GM18502 (cell line): ENCODE results near the gene GPRASP2.

Experiments used
- ATAC-seq: cut with Tn5 transposase; IDR thresholded peaks from one replicate; pipeline ENCODE4 v1.9.1; 2021; ENCODE audit warnings: mild to moderate bottlenecking; ENCODE audit not compliant: unreplicated experiment, poor library complexity

Gene GPRASP2

GRCh38 chrX:102739657-102740056, 27.4 kb downstream of the GPRASP2 start:
- no peak for ATAC-seq

- no peak for ATAC-seq
Measured at GRCh38 chrX:102744307-102744706, 32.1 kb downstream of the GPRASP2 start.

- no peak for ATAC-seq
Measured at GRCh38 chrX:102745513-102745856, 33.2 kb downstream of the GPRASP2 start.

- ATAC-seq, result no peak
Measured at GRCh38 chrX:102745857-102746584, 33.8 kb downstream of the GPRASP2 start.

GRCh38 chrX:102765217-102765616, 53.0 kb downstream of the GPRASP2 start:
- no peak for ATAC-seq

- no peak for ATAC-seq
Measured at GRCh38 chrX:102765809-102766208, 53.6 kb downstream of the GPRASP2 start.

GRCh38 chrX:102767287-102767686, 55.0 kb downstream of the GPRASP2 start:
- no peak for ATAC-seq
